ENCODE results near the gene SPRR3.

GRCh38 chr1:152980676-152981075 lies 20.9 kb upstream of the SPRR3 start:
- TF ChIP-seq ZFP30 (CRISPR knock-in tag; IDR thresholded peaks at IDR 0.05) (no peak), PATZ1 (CRISPR knock-in tag; IDR thresholded peaks at IDR 0.05; ENCODE audit: borderline replicate concordance) (no peak)

All from SK-N-SH treated with all-trans-retinoic acid at 6 μM for 48 hours (cell line).